Stimulated activated CD8-positive, alpha-beta memory T cell treated with anti-CD3 and anti-CD28 coated beads, Interleukin-4, amount 100 ng/mL, for 48 hours (primary cell): ENCODE measurements around the gene SYT13.

Experiments
- DNase-seq: peaks from one replicate; pipeline ENCODE4 v3.0.0-alpha.2; 2020

The SYT13 gene

DNA sequence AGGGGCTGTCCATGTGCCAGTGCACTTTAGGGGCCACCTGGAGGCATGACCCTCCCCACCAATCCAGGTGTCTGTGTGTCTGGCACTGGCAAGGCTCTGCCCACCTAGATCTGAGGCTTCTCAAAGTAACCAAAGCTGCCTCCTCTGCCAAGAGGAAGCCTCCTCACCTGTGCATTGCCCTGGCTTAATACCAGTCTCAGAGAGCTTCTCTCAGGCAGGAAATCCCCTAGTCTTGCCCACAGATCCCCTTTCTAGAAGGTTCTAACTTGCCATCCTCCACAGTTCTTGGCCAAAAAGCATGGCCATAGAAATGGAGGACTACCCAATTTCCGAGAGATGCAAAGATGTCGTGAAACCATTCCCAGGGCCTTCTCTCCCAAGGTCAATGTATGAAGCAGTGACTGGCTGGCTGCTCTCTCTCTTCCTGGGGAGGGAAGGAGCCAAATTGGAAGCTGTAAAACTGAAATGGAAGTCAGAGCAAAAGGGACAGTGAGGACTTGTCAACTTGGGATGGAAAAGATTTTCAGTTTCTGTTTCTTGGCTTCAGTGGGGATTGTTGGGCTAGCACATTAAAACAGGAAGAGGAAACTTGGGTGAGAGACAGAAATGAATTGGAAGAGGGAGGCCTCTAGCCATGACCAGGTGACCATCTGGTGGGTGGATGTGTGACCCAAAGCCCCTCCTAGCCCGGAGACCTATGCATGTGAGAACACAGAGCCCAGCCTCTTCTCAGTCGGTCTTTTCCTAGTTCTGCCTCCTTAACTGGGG lies 70.9 kb downstream of the SYT13 start:
- no peak for DNase-seq

DNA sequence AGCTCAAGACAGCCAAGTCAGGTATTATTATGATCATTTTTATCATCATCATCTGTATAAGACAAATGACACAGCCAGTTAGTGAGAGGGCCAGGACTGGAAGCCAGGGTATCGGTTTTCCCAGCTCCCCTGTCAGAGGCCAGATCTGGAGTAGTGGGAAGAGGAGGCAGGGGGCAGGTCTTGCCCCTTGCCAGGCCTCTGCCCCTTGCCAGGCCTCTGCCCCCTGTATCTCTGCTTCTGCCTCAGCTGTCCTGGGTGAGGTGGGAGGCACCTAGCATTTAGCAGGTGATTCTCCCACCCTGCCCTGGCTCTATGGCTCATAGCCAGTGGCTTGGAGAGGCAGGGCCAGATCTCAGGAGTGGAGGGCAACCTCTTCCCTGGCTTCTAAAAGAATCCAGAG lies 72.4 kb downstream of the SYT13 start:
- DNase-seq: no peak

DNA sequence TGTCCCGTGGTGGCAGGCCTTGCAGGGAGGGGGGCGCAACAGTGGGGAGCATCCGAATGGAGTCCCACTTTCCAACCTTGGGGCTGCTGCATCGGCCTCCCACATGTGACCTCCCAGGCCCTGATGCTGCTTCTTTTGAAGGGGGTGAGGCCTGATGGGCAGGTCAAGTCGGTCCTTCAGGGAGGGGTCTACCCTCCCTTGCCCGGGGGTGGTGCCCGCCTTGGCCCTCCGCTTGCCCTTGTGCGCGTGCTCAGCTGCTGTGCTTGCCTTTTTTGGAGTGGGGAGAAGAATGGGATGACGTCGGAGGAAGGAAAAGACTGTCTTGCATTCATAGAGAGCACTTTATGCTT lies 72.8 kb downstream of the SYT13 start:
- DNase-seq: no peak

DNA sequence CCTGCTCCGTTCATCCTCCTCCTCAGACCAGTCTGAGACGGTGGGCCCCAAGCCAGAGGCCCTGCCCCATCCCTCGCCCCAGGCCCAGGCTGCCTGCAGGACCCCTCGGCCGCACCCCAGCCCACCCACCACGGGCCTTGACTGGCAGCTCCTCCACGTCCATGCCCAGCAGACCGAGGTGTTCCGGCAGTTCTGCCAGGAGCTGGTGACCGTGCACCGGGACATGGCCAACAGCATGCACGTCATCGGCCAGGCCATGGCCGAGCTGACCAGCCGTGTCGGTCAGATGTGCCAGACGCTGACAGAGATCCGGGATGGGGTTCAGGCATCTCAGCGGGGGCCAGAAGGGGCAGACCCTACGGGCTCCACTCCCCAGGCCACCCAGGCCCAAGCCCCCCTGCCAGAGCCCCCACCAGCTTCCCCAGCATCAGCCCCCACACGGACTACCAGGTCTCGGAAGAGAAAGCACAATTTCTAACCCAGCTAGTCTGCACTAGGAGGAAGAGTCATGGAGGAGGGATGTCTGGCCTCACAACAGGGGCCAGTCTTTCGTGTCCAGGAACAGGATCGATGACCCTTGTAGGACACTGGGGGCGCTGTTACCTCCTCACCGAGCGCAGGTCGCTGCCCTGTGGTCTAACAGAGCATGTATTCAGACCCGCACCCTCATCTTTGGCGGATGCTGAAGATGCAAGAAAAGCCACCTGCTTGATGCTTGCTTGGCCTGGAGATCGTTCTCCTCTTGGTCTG lies 73.4 kb downstream of the SYT13 start:
- no peak for DNase-seq

DNA sequence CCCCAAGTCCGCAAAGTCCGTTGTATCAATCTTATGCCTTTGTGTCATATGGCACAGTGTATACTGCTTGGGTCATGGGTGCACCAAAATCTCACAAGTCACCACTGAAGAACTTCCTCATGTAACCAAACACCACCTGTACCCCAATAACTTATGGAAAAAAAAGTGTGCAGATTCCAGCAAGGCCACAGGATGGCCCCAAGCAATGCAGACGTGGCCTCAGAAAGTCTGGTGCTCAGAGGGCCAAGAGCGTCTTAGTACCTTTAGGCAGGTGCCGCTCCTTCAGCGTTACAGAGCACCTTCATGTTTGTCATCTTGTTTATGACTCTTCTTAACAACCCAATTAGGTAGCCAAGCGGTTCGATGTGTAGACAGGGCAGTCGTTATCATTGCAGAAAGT lies 74.4 kb downstream of the SYT13 start:
- no peak for DNase-seq

GRCh38 chr11:45210846-45211245 lies 75.3 kb downstream of the SYT13 start:
- no peak for DNase-seq

- DNase-seq: no peak
These were observed 76.0 kb downstream of the SYT13 start for GRCh38 chr11:45209891-45210699.

- DNase-seq: no peak
These were observed 76.9 kb downstream of the SYT13 start for GRCh38 chr11:45209000-45209879.

- DNase-seq: no peak
These were observed 78.0 kb downstream of the SYT13 start for GRCh38 chr11:45208135-45208534.

DNA sequence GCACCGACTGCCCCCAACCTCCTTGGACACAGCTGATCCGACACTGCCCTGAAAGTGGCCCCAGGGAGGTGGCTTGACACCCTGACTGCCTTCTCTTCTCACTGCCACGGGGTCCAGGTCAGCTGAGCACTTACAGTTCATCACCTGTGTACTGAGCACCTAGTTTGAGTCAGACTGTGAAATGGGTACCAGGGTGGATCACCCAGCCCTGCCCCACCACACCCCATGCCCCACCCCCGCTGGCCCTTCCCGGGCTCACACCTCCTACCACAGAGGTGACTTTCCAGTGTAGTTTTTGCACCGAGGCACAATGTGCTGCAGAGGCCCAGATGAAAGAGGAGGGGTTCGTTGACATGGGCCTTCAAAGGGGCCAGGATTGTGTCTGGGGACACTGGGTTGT lies 80.2 kb downstream of the SYT13 start:
- no peak for DNase-seq

GRCh38 chr11:45204761-45205160 lies 81.4 kb downstream of the SYT13 start:
- DNase-seq: no peak

DNA sequence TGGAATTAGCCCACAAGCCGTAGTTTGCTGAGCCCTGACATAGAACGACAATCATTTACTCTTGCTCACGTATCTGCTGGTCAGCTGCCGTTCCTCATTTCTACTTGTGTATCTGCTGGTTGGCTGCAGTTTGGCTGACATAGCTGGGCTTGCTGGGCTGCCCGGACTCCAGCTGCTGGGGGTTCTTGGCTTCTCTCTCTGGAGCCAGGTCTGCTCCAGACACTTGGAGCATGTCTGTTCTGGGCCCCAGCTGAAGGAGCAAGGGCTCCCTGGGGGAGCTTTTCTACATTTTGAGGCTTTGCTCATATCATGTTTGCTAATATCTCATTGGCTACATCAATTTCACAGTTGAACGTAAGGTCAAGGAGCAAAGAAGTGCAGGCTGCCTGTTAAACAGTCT lies 92.4 kb downstream of the SYT13 start:
- no peak for DNase-seq
